GM10266 (cell line): ENCODE measurements around the gene CLMN.

Experiments
- DNase-seq: peaks from one replicate; pipeline ENCODE4 v3.0.0; 2012; ENCODE audit errors: extremely low spot score
- CTCF ChIP-seq: IDR thresholded peaks from 2 replicates; pipeline ENCODE4 v1.5.1; 2012; ENCODE audit warnings: mild to moderate bottlenecking, low read depth; ENCODE audit not compliant: control insufficient read depth, insufficient read depth; ENCODE audit errors: missing control alignments

Gene CLMN

GRCh38 chr14:95174184-95174792 lies 145.4 kb downstream of the CLMN start:
- no peak for DNase-seq
- peak; percentile 11 for TF ChIP-seq CTCF

- TF ChIP-seq CTCF, result no peak
- no peak for DNase-seq
Observed at GRCh38 chr14:95173518-95173917, 146.2 kb downstream of the CLMN start.

GRCh38 chr14:95167177-95167576 lies 152.5 kb downstream of the CLMN start:
- no peak for DNase-seq
- no peak for TF ChIP-seq CTCF

GRCh38 chr14:95165517-95165916 lies 154.2 kb downstream of the CLMN start:
- TF ChIP-seq CTCF, result no peak

GRCh38 chr14:95164506-95164905 lies 155.2 kb downstream of the CLMN start:
- no peak for DNase-seq
- TF ChIP-seq CTCF, result no peak

More at GRCh38 chr14:95165517-95165916, 154.2 kb downstream of the CLMN start:
- no peak for DNase-seq

GRCh38 chr14:95163666-95164065 lies 156.0 kb downstream of the CLMN start:
- TF ChIP-seq CTCF, result no peak
- DNase-seq, result no peak

- no peak for DNase-seq
- no peak for TF ChIP-seq CTCF
Observed at GRCh38 chr14:95163132-95163531, 156.6 kb downstream of the CLMN start.
